K562 (cell line): ENCODE measurements around the gene EXTL1. TPM values are rescaled to one million over a fixed set of nuclear protein-coding genes. Genes with fewer than 3 reads are reported as not detected.

ENCODE experiments used
- ARID4B ChIP-seq: sonication (generic); formaldehyde crosslinking; IDR thresholded peaks from 2 replicates; pipeline ENCODE4 v1.8.0; 2022; ENCODE audit warnings: mild to moderate bottlenecking, missing genetic modification reagents
- DNMT1 ChIP-seq: fragments of 450-650 bp; IDR thresholded peaks from 2 replicates; pipeline ENCODE4 v1.6.1; 2016; ENCODE audit warnings: antibody characterized with exemption, mild to moderate bottlenecking
- E2F3 ChIP-seq: fragments of 250-450 bp; sonication (Bioruptor Pico); IDR thresholded peaks from 2 replicates; pipeline ENCODE4 v1.4.0; 2020; ENCODE audit warnings: mild to moderate bottlenecking
- EP400 ChIP-seq: fragments of 450-650 bp; IDR thresholded peaks from 2 replicates; pipeline ENCODE4 v1.6.1; 2017; ENCODE audit warnings: antibody characterized with exemption, mild to moderate bottlenecking, moderate library complexity
- GTF2E2 ChIP-seq: fragments of 200-800 bp; sonication (Bioruptor generic); IDR thresholded peaks from 2 replicates; pipeline ENCODE4 v1.6.1; 2016; ENCODE audit warnings: missing genetic modification characterization, missing compliant biosample characterization
- KDM1A ChIP-seq, 2 experiments: fragments of 450-650 bp; IDR thresholded peaks; 2 replicates each; pipeline ENCODE4 v1.6.1; 2016; ENCODE audit warnings: mild to moderate bottlenecking in 2 of 2
- NCOR1 ChIP-seq: fragments of 450-650 bp; IDR thresholded peaks from 2 replicates; pipeline ENCODE4 v1.6.1; 2016; ENCODE audit warnings: mild to moderate bottlenecking, moderate library complexity
- NFXL1 ChIP-seq: fragments of 450-650 bp; formaldehyde crosslinking; IDR thresholded peaks from 2 replicates; pipeline ENCODE4 v1.4.0; 2021; ENCODE audit warnings: mild to moderate bottlenecking
- PHF21A ChIP-seq: fragments of 450-650 bp; IDR thresholded peaks from 2 replicates; pipeline ENCODE4 v1.6.1; 2017; ENCODE audit warnings: low read depth, borderline replicate concordance
- POLR3G ChIP-seq: IDR thresholded peaks from 2 replicates; pipeline ENCODE4 v1.6.1; 2011; ENCODE audit not compliant: insufficient read length, insufficient replicate concordance; ENCODE audit errors: extremely low read depth
- SIN3B ChIP-seq: fragments of 450-650 bp; IDR thresholded peaks from 2 replicates; pipeline ENCODE4 v1.6.1; 2017; ENCODE audit warnings: low read depth, mild to moderate bottlenecking, moderate library complexity
- SMAD2 ChIP-seq: fragments of 150-350 bp; IDR thresholded peaks from 2 replicates; pipeline ENCODE4 v1.6.1; 2014; ENCODE audit warnings: low read depth, mild to moderate bottlenecking, low read length
- SOX6 ChIP-seq: fragments of 450-650 bp; IDR thresholded peaks from 2 replicates; pipeline ENCODE4 v1.6.1; 2014; ENCODE audit warnings: mild to moderate bottlenecking
- SPI1 ChIP-seq: IDR thresholded peaks from 2 replicates; pipeline ENCODE4 v1.6.1; 2011; ENCODE audit warnings: low read depth, low read length, control low read depth, borderline replicate concordance
- SRSF7 ChIP-seq: fragments of 200-400 bp; formaldehyde crosslinking; optimal IDR thresholded peaks from 2 replicates; pipeline ENCODE3; 2017; ENCODE audit warnings: mild to moderate bottlenecking, low read depth, low read length
- ZBTB5 ChIP-seq: fragments of 450-650 bp; IDR thresholded peaks from 2 replicates; pipeline ENCODE4 v1.6.1; 2017; ENCODE audit warnings: antibody characterized with exemption
- ZNF174 ChIP-seq: fragments of 250-450 bp; sonication (Bioruptor Pico); IDR thresholded peaks from 2 replicates; pipeline ENCODE4 v1.4.0; 2020; ENCODE audit warnings: mild to moderate bottlenecking
- ZSCAN29 ChIP-seq: fragments of 450-650 bp; IDR thresholded peaks from 2 replicates; pipeline ENCODE4 v1.6.1; 2017
- polyA plus RNA-seq, 8 experiments: library from polyadenylated mRNA; depleted of rRNA in 4 of 8; stranded (reverse) in 5 of 8; unstranded in 3 of 8; fragments of >200 nt; fragmentation: Nextera tagmentation in 2 of 8; fragmentation: Illumina TruSeq in 1 of 8; extraction: Ambion mirVana in 2 of 8; extraction: Trizol in 1 of 8; gene quantifications; 2 replicates each; pipeline versions ENCODE4 v1.2.1 to v1.2.3, GENCODE V29; 2011 to 2014; ENCODE audit warnings: inconsistent platforms in 1 of 8, missing spikeins in 1 of 8
- total RNA-seq, 7 experiments: library from RNA; depleted of rRNA in 6 of 7; stranded (reverse); fragments of >200 nt in 6 of 7; fragmentation: Illumina TruSeq in 2 of 7; extraction: Trizol in 2 of 7; gene quantifications; 2 replicates each; pipeline versions ENCODE4 v1.2.1 to v1.2.3, GENCODE V29; 2011 to 2021; ENCODE audit warnings: low replicate concordance in 1 of 7
- TF ChIP-seq, protein P1 (sequence below): fragments of 250-450 bp; sonication (Bioruptor Pico); IDR thresholded peaks from 2 replicates; pipeline ENCODE4 v1.6.1; 2021; ENCODE audit warnings: mild to moderate bottlenecking
- TF ChIP-seq, protein P2 (sequence below): fragments of 450-650 bp; IDR thresholded peaks from 2 replicates; pipeline ENCODE4 v1.6.1; 2018; ENCODE audit not compliant: partially characterized antibody

Gene EXTL1
- total and polyA plus RNA-seq, 9 of the 15 experiments (the other 6 are each of a cell fraction or from before 2014, with no cell fraction given), result 0.04 to 0.23 (median 0.08) TPM; not detected in 3

DNA sequence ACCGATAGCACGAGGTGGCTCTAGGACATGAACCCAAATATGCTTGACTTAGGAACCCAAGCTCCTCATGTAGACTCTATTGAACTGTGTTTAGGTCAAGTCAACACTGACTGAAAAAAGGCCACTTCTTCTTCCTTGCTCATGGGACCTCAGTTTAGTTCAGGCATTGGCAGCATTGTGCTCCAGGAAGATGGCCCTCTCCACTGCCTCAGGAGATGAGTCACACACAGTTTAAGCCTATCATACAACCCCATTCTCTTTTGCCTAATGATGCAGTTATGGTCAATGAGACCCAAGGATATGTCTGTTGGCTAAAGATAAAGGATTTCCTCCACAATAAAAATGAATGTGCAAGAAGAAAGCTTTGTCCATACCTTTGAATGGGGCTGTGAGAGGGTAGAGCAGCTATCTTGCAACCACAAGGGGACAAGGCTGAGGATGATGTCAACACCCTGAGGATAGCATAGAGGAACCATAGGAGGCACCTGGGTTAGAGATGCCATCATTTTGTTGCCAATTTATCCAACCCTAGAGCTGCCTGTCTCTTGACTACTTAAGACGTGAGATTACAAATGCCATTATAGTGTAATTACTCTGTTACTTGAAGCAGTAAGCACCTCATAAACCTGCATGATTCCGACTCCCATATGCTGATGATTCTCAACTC lies 48.9 kb downstream of the EXTL1 start (continued):
- no peak for TF ChIP-seq ARID4B (CRISPR knock-in tag)
- peak; percentile 90; the same call in 1 of the 2 replicates for TF ChIP-seq PHF21A
- TF ChIP-seq, protein P1, sequence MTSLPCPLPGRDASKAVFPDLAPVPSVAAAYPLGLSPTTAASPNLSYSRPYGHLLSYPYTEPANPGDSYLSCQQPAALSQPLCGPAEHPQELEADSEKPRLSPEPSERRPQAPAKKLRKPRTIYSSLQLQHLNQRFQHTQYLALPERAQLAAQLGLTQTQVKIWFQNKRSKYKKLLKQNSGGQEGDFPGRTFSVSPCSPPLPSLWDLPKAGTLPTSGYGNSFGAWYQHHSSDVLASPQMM, result no peak
- TF ChIP-seq NCOR1, result peak; percentile 98
- TF ChIP-seq ZBTB5, result no peak
- TF ChIP-seq, protein P2, sequence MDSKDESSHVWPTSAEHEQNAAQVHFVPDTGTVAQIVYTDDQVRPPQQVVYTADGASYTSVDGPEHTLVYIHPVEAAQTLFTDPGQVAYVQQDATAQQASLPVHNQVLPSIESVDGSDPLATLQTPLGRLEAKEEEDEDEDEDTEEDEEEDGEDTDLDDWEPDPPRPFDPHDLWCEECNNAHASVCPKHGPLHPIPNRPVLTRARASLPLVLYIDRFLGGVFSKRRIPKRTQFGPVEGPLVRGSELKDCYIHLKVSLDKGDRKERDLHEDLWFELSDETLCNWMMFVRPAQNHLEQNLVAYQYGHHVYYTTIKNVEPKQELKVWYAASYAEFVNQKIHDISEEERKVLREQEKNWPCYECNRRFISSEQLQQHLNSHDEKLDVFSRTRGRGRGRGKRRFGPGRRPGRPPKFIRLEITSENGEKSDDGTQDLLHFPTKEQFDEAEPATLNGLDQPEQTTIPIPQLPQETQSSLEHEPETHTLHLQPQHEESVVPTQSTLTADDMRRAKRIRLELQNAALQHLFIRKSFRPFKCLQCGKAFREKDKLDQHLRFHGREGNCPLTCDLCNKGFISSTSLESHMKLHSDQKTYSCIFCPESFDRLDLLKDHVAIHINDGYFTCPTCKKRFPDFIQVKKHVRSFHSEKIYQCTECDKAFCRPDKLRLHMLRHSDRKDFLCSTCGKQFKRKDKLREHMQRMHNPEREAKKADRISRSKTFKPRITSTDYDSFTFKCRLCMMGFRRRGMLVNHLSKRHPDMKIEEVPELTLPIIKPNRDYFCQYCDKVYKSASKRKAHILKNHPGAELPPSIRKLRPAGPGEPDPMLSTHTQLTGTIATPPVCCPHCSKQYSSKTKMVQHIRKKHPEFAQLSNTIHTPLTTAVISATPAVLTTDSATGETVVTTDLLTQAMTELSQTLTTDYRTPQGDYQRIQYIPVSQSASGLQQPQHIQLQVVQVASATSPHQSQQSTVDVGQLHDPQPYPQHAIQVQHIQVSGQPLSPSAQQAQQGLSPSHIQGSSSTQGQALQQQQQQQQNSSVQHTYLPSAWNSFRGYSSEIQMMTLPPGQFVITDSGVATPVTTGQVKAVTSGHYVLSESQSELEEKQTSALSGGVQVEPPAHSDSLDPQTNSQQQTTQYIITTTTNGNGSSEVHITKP, result peak; percentile 42
- no peak for TF ChIP-seq SIN3B
- peak; percentile 96 for TF ChIP-seq KDM1A (IDR thresholded peaks at IDR 0.05)
- no peak for TF ChIP-seq E2F3 (CRISPR knock-in tag)
- no peak for TF ChIP-seq DNMT1
- peak; percentile 80 for TF ChIP-seq EP400
- TF ChIP-seq SRSF7, result no peak
- TF ChIP-seq ZSCAN29, result no peak
- TF ChIP-seq ZNF174 (CRISPR knock-in tag), result no peak
- TF ChIP-seq GTF2E2 (tag), result peak; percentile 63; the same call in 1 of the 2 replicates
- TF ChIP-seq NFXL1 (CRISPR knock-in tag), result no peak
- no peak for TF ChIP-seq SMAD2
- TF ChIP-seq SPI1, result 0 out of 2 replicates have a peak, but pooled peaks have one; percentile 38
- TF ChIP-seq POLR3G, result no peak
- TF ChIP-seq SOX6, result peak; percentile 99
